Measurements from ENCODE around the gene SHB. TPM values are rescaled to one million over a fixed set of nuclear protein-coding genes. Genes with fewer than 3 reads are reported as not detected.

The SHB gene
- total RNA-seq, 4 donors from 2014 or later = 18.4 to 27.5 (median 22.0) TPM

- H3K4me3 ChIP-seq (replicated peaks in 1 of 3) = no peak overlapping the region
- 96 to 100% methylated on average over 5 of the region's 5 CpGs for WGBS, 2 donors
- no peak for DNase-seq
- H3K27me3 ChIP-seq = no peaks in the 10 kb centered on the region
- H3K4me1 ChIP-seq = no peaks in the 10 kb centered on the region
- H3K27ac ChIP-seq = no peak overlapping the region
- intact Hi-C loops (cut with DNase I) = no loop called here
- no peaks in the 10 kb centered on the region for H3K9me3 ChIP-seq
- no peak for TF ChIP-seq CTCF (IDR thresholded peaks at IDR 0.05)
- TF ChIP-seq POLR2A (IDR thresholded peaks at IDR 0.05) = no peak
- no peaks in the 10 kb centered on the region for H3K36me3 ChIP-seq
These were observed 104.3 kb downstream of the SHB start for GRCh38 chr9:37964740-37965081.

GRCh38 chr9:37963936-37964739 is 104.9 kb downstream of the SHB start:
- no peak for DNase-seq
- intact Hi-C loops (cut with DNase I) = no loop called here
- H3K27ac ChIP-seq = no peak overlapping the region
- no peaks in the 10 kb centered on the region for H3K27me3 ChIP-seq
- 72 to 80% methylated on average over 15 of the region's 15 CpGs for WGBS, 2 donors
- H3K4me1 ChIP-seq = no peaks in the 10 kb centered on the region
- no peak overlapping the region for H3K4me3 ChIP-seq (replicated peaks in 1 of 3)
- TF ChIP-seq POLR2A (IDR thresholded peaks at IDR 0.05) (no peak), CTCF (IDR thresholded peaks at IDR 0.05) (no peak)
- no peaks in the 10 kb centered on the region for H3K9me3 ChIP-seq
- no peaks in the 10 kb centered on the region for H3K36me3 ChIP-seq

DNA sequence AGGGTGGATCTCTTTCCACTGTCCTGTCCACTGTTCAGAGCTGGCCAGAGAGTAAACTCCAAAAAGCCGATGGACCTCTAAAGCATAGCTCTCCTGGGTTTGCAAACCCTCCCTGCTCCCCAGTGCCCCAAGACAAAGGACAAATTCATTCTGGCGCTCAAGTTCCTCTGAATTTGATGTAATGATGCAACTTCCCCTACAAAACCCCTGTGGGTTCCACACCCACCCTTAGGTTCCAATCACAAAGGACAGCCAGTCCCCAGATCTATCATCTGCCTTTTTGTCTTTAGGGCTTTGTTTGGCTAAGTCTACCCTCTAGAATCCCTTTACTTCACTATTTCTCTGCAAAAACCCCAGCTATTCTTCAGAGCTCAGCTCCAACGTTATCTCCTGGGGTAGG is 107.7 kb downstream of the SHB start:
- Histone ChIP-seq H3K4me3 (replicated peaks in 1 of 3) (no peak overlapping the region), H3K4me1 (no peaks in the 10 kb centered on the region), H3K27me3 (no peaks in the 10 kb centered on the region), H3K9me3 (no peaks in the 10 kb centered on the region), H3K36me3 (no peaks in the 10 kb centered on the region), H3K27ac (no peak overlapping the region)
- TF ChIP-seq CTCF (IDR thresholded peaks at IDR 0.05) (no peak), POLR2A (IDR thresholded peaks at IDR 0.05) (no peak)
- DNase-seq = no peak
- intact Hi-C loops (cut with DNase I) = no loop called here
- 86 to 89% methylated on average over 3 of the region's 3 CpGs for WGBS, 2 donors

DNA sequence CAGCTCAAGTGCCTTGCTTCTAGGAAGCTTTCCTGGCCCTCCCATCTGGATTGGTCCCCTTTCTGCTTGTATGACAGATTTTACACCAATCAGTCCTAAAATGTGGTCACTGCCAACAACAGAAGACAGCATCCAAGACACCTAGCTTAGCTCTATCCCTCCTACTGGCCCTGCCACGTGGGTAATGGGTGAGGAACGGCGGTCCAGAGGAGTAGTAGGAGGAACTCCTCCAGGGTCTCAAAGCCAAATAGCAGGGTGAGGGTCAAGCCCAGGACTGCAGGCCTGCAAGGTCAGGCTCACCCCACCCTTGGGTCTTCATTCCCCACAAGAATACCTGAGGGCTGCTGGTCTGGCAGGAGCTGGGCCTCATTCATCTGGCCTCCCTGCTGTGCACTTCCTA is 108.4 kb downstream of the SHB start:
- H3K27me3 ChIP-seq = no peaks in the 10 kb centered on the region
- H3K9me3 ChIP-seq = no peaks in the 10 kb centered on the region
- no peaks in the 10 kb centered on the region for H3K36me3 ChIP-seq
- DNase-seq = no peak
- no peak overlapping the region for H3K4me3 ChIP-seq (replicated peaks in 1 of 3)
- H3K4me1 ChIP-seq = no peaks in the 10 kb centered on the region
- TF ChIP-seq POLR2A (IDR thresholded peaks at IDR 0.05) (no peak), CTCF (IDR thresholded peaks at IDR 0.05) (no peak)
- 90 to 93% methylated on average over 3 of the region's 3 CpGs for WGBS, 2 donors
- intact Hi-C loops (cut with DNase I) = no loop called here
- no peak overlapping the region for H3K27ac ChIP-seq

DNA sequence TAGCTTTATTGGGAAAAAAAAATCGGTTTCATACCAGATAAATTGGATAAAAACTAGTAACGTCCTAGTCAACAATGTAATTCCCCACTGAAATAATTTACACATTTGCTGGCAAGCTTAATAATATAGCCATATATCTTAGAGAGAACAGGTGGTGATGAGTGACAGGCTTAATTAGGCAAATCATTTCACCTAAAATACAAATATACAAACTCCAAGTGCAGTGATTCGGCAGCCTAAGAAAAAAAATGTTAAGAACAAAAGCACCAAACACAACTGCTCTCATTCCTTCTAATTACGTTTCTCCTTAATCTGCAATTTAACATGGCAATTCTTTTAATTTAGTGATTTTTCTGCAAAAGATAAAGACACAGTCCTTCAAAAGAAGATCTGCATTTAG is 109.1 kb downstream of the SHB start:
- WGBS, 2 donors = 68 to 70% methylated on average over 4 of the region's 4 CpGs

More for the DNA sequence above, 109.1 kb downstream of the SHB start:
- no peak overlapping the region for H3K4me3 ChIP-seq (replicated peaks in 1 of 3)
- no peak for DNase-seq
- H3K27ac ChIP-seq = no peak overlapping the region
- no peak for TF ChIP-seq POLR2A (IDR thresholded peaks at IDR 0.05)
- no peak for TF ChIP-seq CTCF (IDR thresholded peaks at IDR 0.05)
- H3K36me3 ChIP-seq = no peaks in the 10 kb centered on the region
- intact Hi-C loops (cut with DNase I) = no loop called here
- no peaks in the 10 kb centered on the region for H3K9me3 ChIP-seq
- H3K4me1 ChIP-seq = no peaks in the 10 kb centered on the region
- H3K27me3 ChIP-seq = no peaks in the 10 kb centered on the region

Measured in thyroid gland (tissue), 4 donors.